ENCODE measurements around the gene NLRP2B. TPM values are rescaled to one million over a fixed set of nuclear protein-coding genes. Genes with fewer than 3 reads are reported as not detected.

Gene NLRP2B
- total and polyA plus RNA-seq, 2 of the 8 experiments (the other 6 are each of a cell fraction or from before 2014, with no cell fraction given): not detected

DNA sequence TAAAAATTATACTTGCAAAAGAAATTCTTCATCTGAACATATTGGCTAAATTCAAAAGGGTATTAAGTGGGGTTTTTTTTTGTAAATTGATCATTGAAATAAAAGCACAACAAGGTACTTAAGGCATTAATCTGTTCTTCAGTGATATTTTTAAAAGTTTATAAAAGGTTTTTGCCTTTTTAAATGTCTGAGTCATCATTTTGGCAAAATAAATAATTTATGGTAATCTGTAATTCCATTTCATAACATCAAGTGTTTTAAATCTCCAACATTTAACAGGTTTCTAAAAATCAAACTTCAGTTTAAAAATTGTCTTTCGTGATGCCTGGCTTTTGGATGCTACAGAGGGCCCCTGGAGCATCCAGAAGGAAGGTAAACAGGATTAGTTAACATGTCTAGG lies 27.4 kb downstream of the NLRP2B start (continued):
- TF ChIP-seq, protein P1, sequence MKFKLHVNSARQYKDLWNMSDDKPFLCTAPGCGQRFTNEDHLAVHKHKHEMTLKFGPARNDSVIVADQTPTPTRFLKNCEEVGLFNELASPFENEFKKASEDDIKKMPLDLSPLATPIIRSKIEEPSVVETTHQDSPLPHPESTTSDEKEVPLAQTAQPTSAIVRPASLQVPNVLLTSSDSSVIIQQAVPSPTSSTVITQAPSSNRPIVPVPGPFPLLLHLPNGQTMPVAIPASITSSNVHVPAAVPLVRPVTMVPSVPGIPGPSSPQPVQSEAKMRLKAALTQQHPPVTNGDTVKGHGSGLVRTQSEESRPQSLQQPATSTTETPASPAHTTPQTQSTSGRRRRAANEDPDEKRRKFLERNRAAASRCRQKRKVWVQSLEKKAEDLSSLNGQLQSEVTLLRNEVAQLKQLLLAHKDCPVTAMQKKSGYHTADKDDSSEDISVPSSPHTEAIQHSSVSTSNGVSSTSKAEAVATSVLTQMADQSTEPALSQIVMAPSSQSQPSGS (IDR thresholded peaks at IDR 0.05; ENCODE audit: low read length): no peak
- TF ChIP-seq TEAD4 (IDR thresholded peaks at IDR 0.05; ENCODE audit: low read depth, low read length): no peak
- TF ChIP-seq RXRA (IDR thresholded peaks at IDR 0.05; ENCODE audit: insufficient read depth, low read depth, low read length): no peak

All from H1 (cell line).